Smooth muscle cell of the brain vasculature (primary cell): ENCODE results near the gene DHPS.

Experiments used
- DNase-seq: peaks from one replicate; pipeline ENCODE4 v3.0.0-alpha.2; 2012; ENCODE audit warnings: low read depth, low spot score

DHPS gene

DNA sequence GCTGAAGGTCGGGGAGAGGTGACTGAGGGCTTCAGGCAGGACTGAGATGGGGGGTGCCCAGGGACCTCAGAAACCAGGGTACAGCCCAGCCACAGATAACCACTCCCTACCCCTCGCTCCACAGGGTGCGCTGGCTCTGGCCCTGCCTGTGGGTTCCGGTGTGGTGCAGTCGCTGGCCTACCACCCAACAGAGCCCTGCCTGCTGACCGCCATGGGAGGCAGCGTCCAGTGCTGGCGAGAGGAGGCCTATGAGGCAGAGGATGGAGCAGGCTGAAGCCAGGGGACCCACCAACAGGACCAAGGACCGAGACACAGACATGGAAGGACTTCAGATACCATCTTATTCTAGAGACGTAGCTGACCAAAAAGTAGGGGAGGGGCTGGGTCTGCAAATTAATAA lies 6.3 kb downstream of the DHPS start:
- DNase-seq, result no peak

DNA sequence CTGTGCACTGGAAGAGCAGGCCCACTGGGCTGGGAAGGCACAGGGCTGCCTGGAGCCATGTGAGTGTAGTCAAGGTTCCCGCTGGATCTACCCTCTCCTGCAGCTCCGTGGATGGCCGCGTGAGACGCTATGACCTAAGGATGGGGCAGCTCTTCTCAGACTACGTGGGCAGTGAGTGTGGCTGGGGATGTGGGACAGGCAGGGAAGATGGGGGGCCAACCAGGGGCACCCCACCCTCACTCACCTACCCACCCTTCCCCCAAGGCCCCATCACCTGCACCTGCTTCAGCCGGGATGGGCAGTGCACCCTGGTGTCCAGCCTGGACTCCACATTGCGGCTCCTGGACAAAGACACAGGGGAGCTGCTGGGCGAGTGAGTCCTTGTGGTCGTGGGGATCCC lies 8.9 kb downstream of the DHPS start:
- no peak for DNase-seq

DNA sequence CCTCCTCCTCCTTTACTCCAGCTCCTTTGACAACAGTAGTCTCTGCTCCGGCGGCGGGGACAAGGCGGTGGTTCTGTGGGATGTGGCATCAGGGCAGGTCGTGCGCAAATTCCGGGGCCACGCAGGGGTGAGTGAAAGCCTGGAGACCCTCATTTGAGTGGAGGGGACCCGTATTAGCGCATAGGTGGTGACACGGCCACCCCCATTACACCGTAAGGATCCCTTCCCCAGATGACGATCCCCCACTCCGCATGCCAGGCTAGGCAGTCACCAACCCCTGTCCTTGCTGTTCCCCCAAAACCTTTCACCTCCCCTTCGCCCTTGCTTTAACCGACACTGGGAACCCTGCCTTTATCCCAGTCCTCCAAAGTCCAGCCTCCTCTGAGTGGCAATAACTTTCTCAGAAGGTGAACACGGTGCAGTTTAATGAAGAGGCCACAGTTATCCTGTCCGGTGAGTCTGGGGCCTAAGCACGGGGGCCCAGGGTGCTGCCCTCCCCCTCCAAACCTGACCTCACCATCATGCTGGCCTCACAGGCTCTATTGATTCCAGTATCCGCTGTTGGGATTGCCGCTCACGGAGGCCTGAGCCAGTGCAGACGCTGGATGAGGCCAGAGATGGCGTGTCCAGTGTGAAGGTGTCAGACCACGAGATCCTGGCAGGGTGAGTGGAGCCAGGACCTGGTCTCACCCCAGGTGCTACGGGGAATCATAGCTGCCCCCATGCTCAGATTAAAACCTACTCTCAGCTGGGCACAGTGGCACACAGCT lies 11.3 kb downstream of the DHPS start:
- DNase-seq, result no peak

DNA sequence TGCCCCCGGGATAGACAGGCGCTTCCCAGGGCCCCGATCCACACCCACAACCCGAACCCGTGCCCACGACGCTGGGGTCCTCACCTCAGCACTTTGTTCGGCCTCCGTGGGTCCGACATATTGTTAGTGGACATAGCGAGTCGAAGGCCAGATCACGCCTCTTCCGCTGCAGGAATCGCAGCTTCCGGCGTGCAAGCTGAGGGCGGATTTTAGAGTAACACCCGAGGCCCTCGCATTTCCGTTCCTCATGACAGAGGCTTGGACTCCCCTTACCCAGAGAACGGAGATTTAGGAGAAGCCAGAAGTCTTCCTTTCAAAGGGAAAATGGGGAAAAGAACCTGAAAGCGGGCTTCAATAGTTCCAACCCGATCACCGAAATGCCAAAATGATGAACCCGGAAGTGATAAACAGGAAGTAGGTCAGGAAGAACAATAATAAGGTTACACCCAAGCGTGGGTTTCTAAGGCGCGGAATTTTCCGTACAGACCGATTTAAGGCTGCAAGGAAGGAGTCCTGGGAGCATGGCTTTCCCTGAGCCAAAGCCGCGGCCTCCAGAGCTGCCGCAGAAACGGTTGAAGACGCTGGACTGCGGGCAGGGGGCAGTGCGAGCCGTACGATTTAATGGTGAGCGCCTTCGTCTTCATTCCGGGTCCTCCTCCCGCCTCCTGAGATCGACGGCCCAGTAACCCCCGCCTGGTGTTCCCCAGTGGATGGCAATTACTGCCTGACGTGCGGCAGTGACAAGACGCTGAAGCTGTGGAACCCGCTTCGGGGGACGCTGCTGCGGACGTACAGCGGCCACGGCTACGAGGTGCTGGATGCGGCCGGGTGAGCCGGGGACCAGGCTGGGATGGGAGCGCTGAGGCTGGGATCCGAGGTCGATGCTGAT lies 12.2 kb downstream of the DHPS start:
- peak; percentile 65 for DNase-seq

DNA sequence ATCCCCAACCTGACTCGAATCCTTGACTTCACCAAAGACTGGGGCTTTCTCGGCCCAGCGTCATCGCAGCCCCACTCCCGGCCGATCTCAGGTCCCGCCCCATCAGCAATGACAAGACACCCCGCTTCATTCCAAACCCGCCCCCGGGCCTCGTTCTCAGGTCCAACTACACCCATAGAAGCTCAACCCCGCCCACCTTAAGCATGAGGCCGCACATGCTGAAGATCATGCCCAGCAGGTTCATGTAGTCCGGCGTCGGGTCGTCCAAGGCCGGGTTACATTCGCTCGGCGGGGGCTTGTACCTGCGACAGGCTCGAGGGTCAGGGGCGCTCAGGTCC lies 12.8 kb downstream of the DHPS start:
- no peak for DNase-seq

DNA sequence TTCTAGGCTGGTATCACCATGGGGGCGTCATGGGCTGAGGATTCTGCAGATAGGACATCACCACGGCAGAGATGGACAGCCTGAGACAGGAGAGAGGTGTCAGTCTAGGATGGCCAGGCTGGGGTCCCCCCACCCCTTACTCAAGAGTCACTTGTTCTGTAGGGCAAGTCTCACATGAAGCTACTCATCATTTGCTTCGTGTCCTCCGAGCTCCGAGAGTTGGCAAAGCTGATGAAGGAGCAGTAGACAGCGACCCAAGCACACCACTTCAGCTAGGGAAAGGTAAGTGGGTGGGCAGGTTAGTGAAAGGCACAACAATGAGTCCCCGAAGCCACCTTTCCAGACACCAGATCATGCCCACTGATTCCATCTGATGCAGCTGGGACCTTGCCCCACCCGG lies 13.3 kb downstream of the DHPS start:
- DNase-seq, result no peak

DNA sequence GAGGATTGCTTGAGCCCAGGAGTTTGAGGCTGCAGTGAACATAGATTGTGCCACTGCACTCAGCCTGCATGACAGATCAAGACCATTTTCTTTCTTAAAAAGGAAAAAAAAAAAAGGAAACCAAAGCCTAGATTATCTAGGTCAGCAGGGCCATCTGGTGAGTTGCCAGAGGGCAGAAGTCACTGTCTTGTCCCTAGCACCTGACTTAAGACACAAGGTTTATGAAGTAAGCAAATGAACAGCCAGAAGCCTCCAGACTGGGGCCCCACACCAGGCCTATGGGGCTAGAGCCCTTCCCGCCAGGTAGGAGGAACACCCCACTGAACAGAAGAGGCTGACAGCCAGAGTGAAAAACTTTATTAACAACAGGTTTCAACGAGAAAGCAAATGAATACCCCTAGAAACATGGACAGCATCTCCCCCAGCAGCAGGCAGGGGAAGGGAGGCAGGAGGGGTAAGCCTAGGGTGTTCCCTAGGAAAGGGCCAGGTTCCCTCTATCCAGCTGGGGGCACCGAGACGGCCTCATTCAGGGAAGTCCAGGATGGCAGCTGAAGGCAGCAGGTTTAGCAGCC lies 13.9 kb downstream of the DHPS start:
- DNase-seq, result no peak

- DNase-seq, result no peak
Observed at GRCh38 chr19:12666265-12667048, 15.2 kb downstream of the DHPS start, which contains the start of the genes MAN2B1 and WDR83. MAN2B1 (minus strand) TSS chr19:12666742; CDS start chr19:12666701, 41 bp downstream. WDR83 (plus strand) TSS chr19:12666807; CDS start chr19:12669791, 2,984 bp downstream.

DNA sequence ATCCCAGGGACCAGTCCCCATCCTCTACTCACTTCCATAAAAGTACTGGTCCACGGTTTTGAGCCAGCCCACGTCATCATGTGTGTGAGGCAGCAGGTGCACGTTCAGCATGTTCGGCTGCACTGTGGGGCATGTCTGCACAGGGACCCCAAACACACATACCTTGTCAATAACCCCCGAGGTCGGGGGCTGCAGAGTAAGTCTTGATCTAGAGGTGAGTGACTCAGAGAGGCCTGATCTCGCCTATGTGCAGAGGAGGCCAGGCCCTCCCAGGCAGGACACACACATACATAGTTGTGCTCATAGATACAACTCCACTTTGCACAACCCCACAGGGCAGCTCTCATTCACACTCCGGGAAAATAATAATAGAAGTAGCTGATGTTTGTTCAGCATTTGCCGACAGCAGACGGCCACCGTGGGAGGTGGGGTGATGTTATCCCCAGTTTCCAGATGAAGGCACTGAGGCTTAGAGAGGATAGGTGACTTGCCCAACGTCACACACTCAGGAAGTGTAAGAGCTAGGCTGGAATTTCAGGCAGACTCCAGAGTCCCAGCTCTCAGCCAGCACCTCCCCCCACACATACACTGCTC lies 15.9 kb downstream of the DHPS start:
- no peak for DNase-seq

DNA sequence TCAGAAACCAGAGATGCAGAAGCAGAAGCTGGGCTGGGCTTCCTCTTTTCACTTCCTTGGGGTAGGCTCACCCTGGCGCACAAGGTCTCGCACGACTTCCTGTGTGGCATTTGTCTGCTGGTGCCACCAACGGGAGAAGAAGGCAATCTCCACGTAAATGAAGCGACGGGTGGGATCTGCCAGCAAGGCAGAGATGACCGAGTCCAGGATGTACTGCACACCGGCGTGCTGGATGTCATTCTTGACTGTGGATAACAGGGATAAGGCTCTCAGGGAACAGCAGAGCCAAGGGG lies 16.5 kb downstream of the DHPS start:
- no peak for DNase-seq

- no peak for DNase-seq
Observed at GRCh38 chr19:12664406-12665280, 17.0 kb downstream of the DHPS start.

DNA sequence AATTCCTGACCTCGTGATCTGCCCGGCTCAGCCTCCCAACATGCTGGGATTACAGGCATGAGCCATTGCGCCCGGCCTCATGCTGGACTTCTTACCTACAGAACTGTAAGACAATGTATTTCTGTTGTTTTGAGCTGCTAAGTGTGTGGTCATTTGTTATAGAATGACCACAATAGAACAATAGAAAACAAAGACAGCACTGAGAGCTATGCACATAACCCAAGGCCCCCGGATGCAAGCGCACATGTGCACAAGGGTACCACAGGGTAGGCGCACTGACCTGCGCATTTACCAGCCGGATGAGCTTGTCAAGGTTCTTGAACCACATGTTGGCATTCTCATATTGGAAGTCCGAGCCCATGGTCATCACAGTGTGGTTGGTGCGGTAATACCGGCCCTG lies 20.7 kb downstream of the DHPS start:
- no peak for DNase-seq

GRCh38 chr19:12657966-12658365 lies 23.7 kb downstream of the DHPS start:
- no peak for DNase-seq

DNA sequence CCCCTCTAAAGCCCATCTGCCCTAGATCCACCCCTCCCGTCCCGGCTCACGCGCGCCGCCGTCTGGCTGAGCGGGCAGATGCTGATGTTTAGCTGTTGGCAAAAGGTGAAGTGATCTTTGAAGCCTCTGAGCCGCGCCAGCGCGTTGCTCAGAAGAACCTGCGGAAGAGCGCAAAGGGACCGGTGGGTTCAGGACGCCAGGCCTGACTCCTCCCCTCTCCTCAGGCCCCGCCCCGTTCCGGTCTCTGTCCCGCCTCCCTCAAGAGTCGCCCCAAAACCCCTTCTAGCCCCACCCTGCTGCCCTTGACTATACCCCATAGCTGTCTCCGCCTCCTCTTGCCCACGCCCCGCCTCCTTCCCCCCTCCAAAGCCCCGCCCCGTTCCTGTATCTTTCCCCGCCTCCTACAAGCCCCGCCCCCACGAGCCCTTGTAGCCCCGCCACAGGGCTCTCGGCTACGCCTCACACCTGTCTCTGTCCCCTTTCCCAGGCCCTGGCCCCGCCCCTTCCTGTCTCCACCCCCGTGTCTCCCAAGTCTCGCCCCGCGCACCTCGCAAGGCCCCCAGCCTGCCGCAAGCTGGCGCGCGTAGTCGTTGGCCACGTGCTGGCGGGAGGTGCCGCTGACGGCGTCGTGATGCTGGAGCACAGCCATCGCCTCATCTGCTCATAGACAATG lies 24.6 kb downstream of the DHPS start:
- no peak for DNase-seq

DNA sequence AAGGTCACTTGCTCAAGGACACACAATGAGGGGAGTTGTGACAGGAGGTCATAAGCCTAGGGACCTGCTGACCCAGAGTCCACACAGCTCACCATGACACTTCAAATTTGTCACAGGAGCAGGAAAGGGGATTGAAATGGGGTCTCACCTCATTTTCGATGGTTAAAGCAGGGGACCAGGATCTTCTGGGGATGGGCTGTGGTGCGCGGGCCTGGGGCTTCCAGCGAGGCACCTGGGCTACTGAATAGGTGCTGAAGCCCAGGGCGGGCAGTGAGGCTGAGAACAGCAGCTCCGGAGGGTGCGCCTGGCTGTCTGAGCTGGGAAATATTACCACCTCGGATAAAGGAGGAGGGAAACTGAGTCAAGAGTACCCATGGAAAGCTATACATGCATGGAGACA lies 26.1 kb downstream of the DHPS start:
- DNase-seq, result no peak

DNA sequence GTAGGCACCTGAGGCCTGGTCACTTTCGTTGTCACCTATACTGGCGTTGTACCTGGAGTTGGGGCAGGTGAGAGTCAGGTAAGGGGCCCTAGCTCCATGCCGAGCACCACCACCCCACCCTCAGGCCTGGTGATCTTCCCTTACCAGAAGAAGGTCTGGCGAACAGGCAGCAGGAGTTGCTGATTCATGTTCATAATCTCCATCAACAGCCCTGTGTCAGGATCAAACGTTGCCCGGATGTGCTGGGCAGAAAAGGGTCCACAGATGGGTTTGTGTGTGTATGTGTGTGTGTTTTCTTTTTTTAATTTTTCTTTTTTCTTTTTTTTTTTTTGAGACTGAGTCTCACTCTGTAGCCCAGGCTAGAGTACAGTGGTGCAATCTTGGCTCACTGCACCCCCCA lies 29.5 kb downstream of the DHPS start:
- DNase-seq, result no peak

- no peak for DNase-seq
Observed at GRCh38 chr19:12649941-12650340, 31.7 kb downstream of the DHPS start.

DNA sequence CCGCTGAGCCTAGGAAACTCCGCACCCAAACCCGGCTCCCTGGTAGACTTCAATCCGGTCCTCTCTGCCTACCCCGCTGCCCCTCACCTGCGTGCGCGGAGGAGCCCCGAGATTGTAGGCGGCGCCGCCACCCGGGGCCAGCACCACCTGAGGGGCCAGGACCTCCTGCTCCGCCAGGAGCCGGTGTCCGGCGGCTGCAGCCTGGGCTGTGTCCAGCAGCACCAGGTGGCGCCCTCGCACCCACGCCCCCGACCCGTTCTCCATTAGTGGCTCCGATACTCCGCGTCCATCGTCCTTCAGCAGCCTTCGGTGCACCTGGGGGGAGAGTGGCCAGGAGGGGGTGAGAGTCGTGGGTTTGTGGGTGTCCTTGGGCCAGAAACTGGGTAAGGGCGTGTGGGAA lies 33.6 kb downstream of the DHPS start:
- no peak for DNase-seq

DNA sequence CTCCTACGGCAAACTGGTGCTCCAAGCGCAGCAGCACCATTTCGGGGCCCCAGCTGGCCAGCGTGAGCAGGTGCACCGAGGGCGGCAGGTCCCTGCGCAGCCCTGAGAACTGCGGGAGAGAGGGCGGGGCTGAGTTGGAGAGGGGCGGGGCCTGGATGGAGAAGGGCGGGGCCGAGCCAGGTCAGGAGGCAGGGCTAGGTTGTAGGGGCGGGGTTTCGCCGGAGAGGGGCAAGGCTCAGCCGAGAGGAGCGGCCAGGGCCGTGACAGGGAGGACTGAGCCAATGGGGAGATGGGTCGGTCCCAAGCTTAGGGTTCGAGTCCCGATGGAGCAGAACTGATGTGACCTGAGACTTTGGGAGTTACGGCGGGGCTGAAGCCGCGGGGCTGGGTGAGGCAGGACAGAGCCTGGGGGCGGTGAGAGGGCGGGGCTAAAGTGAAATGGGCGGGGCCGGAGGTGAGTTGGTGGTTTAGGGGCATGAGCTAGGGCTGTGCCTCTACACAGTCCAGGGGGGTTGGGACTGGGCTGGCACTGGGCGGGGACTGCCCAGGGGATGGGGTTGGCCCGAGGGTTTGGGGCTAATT lies 34.1 kb downstream of the DHPS start:
- DNase-seq, result no peak

DNA sequence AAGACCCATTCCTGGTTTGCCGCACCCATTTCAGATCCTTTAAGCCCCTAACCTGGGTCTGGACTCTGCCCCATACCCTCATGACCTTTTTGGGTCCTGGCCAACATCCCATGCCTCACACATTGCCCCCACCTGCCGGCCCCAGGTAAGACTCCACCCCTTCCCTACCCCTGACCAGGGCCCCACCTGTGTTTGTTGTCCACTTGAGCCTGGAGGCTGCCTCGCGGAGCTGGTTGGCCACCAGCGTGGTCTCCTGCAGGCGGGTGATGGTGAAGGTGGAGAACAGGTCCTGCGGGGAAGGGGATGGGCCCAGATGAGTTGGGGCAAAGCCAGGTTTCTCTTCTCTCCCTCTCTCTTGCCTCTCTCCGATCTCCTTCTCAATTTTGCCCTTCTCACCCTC lies 34.6 kb downstream of the DHPS start:
- no peak for DNase-seq
